SIG-M5 (cell line): ENCODE data around the gene TM7SF2.
"Not testable (repeated sequence)": the region's sequence is repeated elsewhere in the genome, so short reads cannot be mapped to it uniquely, and the experiment has no call there.

Experiments used
- DNase-seq: peaks from one replicate; lab custom pipeline; 2025; lab: John Stamatoyannopoulos, UW

TM7SF2 gene

DNA sequence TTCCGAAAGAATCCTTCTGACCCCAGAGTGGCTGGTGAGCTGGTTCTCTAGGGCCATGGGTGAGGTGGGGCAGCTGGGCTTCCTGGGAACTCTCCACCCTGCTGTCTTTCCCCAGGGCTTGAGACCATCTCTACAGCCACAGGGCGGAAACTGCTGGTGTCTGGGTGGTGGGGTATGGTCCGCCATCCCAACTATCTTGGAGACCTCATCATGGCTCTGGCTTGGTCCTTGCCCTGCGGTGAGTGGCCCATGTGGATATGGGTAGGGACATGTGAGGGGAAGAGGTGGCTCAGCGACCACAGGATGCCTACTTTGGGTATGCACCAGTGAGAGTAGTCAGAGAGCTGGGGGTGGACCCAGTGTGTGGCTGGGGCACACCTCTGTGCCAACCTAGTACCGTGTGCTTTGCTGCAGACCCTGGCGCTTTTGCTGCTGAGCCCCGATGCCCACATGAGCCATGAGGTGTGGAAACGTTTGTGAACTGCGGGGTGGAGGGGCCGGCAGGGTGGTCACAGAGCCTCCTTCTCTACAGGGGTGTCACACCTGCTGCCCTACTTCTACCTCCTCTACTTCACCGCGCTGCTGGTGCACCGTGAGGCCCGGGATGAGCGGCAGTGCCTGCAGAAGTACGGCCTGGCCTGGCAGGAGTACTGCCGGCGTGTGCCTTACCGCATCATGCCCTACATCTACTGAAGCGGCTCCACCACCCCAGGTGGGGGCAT lies 3.9 kb downstream of the TM7SF2 start:
- no peak for DNase-seq

GRCh38 chr11:65116370-65117205 lies 4.9 kb downstream of the TM7SF2 start:
- no peak for DNase-seq

DNA sequence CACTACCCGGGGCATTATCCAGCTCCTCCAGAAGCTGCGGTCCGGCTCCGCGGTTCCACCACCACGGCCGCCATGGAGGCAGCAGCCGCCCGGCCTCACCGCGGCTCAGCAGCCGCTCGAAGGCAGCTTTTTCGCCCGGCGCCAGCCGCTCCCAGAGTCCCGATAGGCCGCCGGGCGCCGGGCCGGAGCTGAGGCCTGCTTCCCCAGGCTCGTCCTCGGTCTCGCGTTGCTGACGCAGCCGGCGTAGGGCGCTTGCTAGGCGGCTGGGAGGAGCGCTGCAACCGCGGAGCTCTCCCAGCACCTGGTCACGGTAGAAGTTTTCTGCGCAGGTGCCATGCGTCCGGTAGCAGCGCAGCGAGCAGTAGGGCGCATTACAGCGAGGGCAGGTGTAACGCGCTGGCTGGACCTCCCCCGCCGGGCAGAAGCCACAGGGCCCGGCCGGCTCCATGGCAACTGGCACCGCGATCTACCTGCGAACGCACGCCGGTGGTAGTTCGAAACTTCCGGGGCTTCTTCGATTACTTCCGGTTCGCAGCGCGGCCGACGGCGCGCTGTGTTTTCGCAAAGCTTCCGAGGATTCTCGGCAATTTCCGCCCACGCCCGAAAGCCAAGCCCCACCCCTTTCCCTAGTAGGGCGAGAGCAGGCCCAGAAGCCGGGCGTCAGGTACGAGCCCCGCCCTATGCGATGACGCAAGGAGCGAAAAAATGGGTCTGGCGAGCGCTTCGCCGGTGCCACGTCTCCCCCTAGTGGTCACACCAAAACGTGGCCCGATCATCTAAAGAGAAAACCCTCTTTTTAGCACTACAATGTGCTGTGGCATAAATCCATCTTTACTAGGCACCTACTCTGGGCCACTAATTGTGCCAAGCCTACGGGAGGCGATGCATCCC lies 5.8 kb downstream of the TM7SF2 start, which contains the start of gene ZNHIT2:
ZNHIT2 (minus strand) TSS at position 496 of the 891 bp plus-strand sequence; CDS start at position 448, 48 bp downstream.
- DNase-seq, result peak; percentile 66

DNA sequence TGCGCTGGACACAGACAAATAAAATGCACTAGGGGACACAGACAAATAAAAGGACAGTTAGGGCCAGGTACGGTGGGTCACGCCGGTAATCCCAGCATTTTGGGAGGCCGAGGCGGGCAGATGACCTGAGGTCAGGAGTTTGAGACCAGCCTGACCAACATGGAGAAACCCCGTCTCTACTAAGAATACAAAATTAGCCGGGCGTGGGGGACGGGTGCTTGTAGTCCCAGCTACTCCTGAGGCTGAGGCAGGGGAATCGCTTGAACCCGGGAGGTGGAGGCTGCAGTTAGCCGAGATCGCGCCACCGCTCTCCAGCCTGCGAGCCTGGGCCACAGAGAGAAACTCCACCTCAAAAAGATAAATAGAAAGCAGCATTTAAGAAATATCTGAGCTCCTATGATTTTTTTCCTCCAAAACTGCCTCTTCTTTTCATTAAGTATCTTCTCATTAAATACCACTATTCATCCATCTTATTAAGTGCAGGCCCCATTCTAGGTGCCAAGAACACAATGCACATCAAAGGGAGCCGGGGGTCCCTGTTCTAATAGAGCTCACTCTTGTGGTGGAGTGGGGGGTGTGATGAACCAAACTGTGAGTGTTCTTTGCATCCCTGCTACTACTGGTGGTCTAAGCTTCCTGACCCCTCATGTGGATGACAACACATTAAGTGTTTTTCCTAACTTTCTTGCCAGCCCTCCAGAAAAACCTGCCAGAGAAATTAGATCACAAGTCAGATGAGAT lies 6.6 kb downstream of the TM7SF2 start:
- no peak for DNase-seq

- DNase-seq, result not testable (repeated sequence)
Observed at GRCh38 chr11:65118891-65119669, 7.4 kb downstream of the TM7SF2 start.

GRCh38 chr11:65119670-65119995 lies 8.0 kb downstream of the TM7SF2 start:
- DNase-seq, result no peak

DNA sequence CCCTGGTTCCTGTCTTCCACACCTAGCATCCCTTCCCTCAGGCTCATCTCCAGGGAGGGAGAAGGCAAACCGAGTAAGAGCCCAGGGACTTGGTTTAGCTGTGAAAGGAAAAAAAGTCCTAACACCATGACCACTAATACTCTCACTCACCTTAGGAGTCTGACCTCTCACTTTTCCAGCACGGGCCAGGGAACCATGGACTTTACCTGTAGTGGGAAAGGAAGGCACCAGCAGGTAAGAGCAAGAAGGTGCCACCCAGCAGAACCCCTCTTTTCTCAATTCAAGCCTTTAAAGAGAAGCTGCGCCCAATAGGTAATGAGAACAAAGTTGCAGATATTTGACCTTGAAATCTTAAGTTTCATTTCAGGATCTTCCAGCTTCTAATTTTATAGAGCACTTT lies 9.2 kb downstream of the TM7SF2 start:
- no peak for DNase-seq

DNA sequence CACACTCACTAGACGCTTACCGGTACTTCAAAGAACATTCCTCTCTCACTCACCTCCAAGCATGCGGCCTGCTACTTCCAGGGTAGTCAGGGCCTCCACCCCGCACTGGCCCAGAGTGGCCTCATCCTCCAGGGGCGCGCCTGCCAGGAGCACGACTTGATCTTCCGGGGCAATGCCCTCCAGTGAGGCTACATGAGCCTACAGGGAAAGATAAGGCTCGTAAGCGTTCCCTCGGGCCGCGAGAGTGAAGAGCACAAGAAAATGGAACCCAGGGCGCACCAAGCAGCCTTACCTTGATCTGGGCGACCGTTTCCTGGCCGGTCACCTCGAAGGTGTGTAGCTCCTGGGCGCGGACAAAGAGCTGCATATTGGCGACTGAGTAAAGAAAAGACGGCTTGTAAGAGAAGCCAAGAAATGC lies 9.8 kb downstream of the TM7SF2 start:
- no peak for DNase-seq

DNA sequence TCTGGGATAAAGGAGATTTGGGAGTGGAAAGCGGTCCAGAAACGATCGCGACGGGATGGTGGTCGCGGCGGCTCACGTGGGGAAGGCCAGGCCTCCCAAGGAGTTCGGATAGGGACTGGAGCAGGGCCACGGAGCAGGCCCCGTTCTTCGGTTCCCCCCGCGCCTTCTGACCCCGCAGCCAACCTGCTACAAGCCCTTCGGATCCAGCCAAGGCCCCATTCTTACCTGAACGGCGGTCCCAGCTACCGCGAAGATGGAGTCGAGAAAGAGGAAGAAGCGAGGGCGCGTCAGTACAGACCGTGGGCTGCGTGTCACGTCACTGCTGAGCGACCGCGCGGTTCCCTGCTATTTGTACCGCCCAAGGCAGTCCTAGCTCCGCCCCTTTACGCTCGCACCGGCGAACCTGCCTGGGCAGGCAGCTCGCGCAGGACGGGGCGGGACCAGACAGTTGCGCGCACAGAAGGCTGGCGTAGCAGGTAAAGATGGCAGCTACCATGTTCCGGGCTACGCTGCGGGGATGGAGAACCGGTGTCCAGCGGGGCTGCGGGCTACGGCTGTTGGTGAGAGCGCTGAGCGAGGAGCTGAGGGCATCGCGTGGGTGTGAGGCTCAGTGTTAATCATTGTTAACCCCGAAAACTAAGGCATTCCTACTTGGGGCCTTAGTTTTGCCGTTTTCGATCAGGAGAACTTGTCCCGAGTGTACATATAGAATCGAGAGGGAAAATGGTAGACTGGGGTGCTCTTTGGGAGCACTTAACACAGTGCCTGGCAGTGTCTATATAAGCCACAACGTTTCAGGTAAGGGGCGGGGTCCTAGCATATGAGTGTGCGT lies 10.4 kb downstream of the TM7SF2 start, which contains the start of the genes FAU and MRPL49:
FAU (minus strand) TSS at position 270 of the 832 bp plus-strand sequence. CDS start 321 bp downstream, outside the sequence.
MRPL49 (plus strand) TSS at position 457 of the 832 bp plus-strand sequence; CDS start at position 483, 26 bp downstream.
- peak; percentile 90 for DNase-seq

- DNase-seq, result no peak
Observed at GRCh38 chr11:65124480-65125196, 13.0 kb downstream of the TM7SF2 start.

GRCh38 chr11:65125197-65126056 lies 13.8 kb downstream of the TM7SF2 start:
- DNase-seq, result no peak

GRCh38 chr11:65126624-65127274 lies 15.1 kb downstream of the TM7SF2 start:
- no peak for DNase-seq

- no peak for DNase-seq
Observed at GRCh38 chr11:65127473-65128181, 16.0 kb downstream of the TM7SF2 start.

DNA sequence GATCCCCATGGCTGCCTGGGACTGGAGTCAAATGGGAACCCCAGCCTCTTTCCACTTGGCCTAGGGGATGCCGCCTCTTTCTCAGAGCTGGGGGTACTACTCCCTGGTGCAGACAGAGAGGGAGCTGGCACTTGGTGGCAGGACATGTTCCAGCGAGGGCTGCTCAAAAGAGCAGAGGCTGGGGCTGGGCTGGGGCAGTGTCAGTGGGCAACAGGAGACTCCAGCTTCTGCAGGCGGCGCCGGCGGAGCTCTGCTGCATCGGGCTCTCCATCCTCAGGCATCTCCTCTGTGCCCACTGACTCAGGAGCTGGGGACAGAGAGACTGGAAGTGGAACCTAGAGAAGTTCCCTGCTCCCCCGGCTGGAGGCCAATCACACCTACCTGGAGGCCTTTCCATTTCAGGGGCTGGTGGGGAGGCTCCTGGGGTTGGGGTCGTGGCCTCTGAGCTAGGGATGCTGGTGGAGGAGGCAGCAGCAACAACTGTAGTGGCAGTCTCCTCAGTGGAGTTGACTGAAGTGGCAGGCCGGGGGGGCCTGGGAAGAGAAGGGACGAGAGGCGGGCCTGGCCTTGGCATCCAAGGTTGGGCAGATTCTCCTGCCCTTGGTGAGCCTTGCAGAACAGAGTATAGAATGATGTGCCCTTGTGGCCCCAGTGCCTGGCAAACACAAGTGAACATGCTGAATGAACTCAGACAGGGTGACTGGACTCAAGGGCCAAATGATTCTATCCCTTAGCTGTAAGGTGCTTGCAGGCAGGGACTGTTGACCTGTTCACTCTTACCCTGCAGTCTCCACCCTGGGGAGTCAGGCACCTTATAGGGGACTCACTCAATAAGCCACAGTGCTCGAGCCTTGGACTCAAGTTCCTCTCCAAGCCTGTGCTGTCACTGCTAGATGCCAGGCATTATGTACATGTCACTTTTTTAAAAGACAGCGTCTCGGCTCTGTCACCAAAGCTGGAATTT lies 16.8 kb downstream of the TM7SF2 start:
- no peak for DNase-seq

GRCh38 chr11:65129649-65130441 lies 18.2 kb downstream of the TM7SF2 start:
- DNase-seq, result no peak
